MV-4-11 (cell line): Measurements from ENCODE around the gene COIL.

Experiments used
- DNase-seq: peaks from one replicate; lab custom pipeline; 2025; lab: John Stamatoyannopoulos, UW

COIL gene

GRCh38 chr17:56908001-56908542, 52.8 kb downstream of the COIL start:
- DNase-seq: peak; percentile 93

GRCh38 chr17:56903560-56903959, 57.3 kb downstream of the COIL start:
- DNase-seq: no peak

GRCh38 chr17:56902348-56902747, 58.5 kb downstream of the COIL start:
- DNase-seq: no peak

- DNase-seq: no peak
Measured at GRCh38 chr17:56899403-56899802, 61.4 kb downstream of the COIL start.

GRCh38 chr17:56898874-56899273, 62.0 kb downstream of the COIL start:
- DNase-seq: no peak

- DNase-seq: no peak
Measured at GRCh38 chr17:56897646-56898424, 63.0 kb downstream of the COIL start.

GRCh38 chr17:56896968-56897359, 63.9 kb downstream of the COIL start:
- DNase-seq: no peak

GRCh38 chr17:56896217-56896967, 64.5 kb downstream of the COIL start:
- no peak for DNase-seq

- no peak for DNase-seq
Measured at GRCh38 chr17:56894859-56895455, 65.9 kb downstream of the COIL start.

GRCh38 chr17:56893503-56893902, 67.3 kb downstream of the COIL start:
- no peak for DNase-seq

GRCh38 chr17:56892333-56892732, 68.5 kb downstream of the COIL start:
- DNase-seq: no peak

GRCh38 chr17:56891751-56892150, 69.1 kb downstream of the COIL start:
- DNase-seq: no peak

GRCh38 chr17:56890906-56891674, 69.8 kb downstream of the COIL start:
- DNase-seq: no peak

- DNase-seq: peak; percentile 28
Measured at GRCh38 chr17:56890390-56890789, 70.5 kb downstream of the COIL start.
